ENCODE results near the gene IMPDH1.

GRCh38 chr7:128419257-128419656 lies 9.5 kb upstream of the IMPDH1 start:
- no peak for TF ChIP-seq CTCF (IDR thresholded peaks at IDR 0.05)
- TF ChIP-seq POLR2A (IDR thresholded peaks at IDR 0.05), result no peak

All from testis (tissue), 2 donors.